DND-41 (cell line): ENCODE measurements around the gene KIR2DL4.
"Not testable (repeated sequence)": the region's sequence is repeated elsewhere in the genome, so short reads cannot be mapped to it uniquely, and the experiment has no call there.

Experiments
- ATAC-seq: fragments of 200-7000 bp; cut with Tn5 transposase; 3 replicates; pipeline ENCODE4 v1.9.1; 2021; ENCODE audit warnings: low read depth; ENCODE audit not compliant: insufficient read depth
- DNase-seq: peaks from one replicate; pipeline ENCODE4 v3.0.0-alpha.2; 2020
- H2AFZ ChIP-seq: 2 replicates; pipeline ENCODE4 v1.6.0; 2012; ENCODE audit warnings: low read depth, low read length
- H3K27ac ChIP-seq: 2 replicates; pipeline ENCODE4 v1.5.1; 2012; ENCODE audit warnings: low read length, inconsistent platforms
- H3K27me3 ChIP-seq: fragments of 200-600 bp; sonication (generic); 2 replicates; pipeline ENCODE4 v1.6.0; 2012; ENCODE audit warnings: low read length, mild to moderate bottlenecking, inconsistent platforms; ENCODE audit not compliant: insufficient read depth, poor library complexity
- H3K36me3 ChIP-seq: 2 replicates; pipeline ENCODE4 v1.5.1; 2012; ENCODE audit warnings: low read length, inconsistent platforms; ENCODE audit not compliant: insufficient read depth
- H3K4me1 ChIP-seq: 2 replicates; pipeline ENCODE4 v1.5.1; 2012; ENCODE audit warnings: mild to moderate bottlenecking, low read length; ENCODE audit not compliant: insufficient read depth
- H3K4me2 ChIP-seq: 2 replicates; pipeline ENCODE4 v1.6.0; 2012; ENCODE audit warnings: mild to moderate bottlenecking, moderate library complexity, low read length, inconsistent platforms; ENCODE audit not compliant: insufficient read depth
- H3K4me3 ChIP-seq, 2 experiments: fragments of 200-600 bp in 1 of 2; shearing (Covaris generic) in 1 of 2; 2 replicates each; pipeline ENCODE4 v1.5.1; 2012 to 2016; ENCODE audit warnings: inconsistent platforms in 2 of 2, low read length in 2 of 2, mild to moderate bottlenecking in 2 of 2, low read depth in 1 of 2, moderate library complexity in 1 of 2
- H3K79me2 ChIP-seq: 2 replicates; pipeline ENCODE4 v1.6.0; 2012; ENCODE audit warnings: low read length, inconsistent platforms; ENCODE audit not compliant: insufficient read depth
- H3K9ac ChIP-seq: 2 replicates; pipeline ENCODE4 v1.6.0; 2012; ENCODE audit warnings: low read depth, mild to moderate bottlenecking, inconsistent platforms, low read length, moderate library complexity
- H3K9me3 ChIP-seq: 2 replicates; pipeline ENCODE4 v1.5.1; 2012; ENCODE audit warnings: low read length, moderate library complexity, mild to moderate bottlenecking, inconsistent platforms; ENCODE audit not compliant: insufficient read depth, severe bottlenecking
- H4K20me1 ChIP-seq: 2 replicates; pipeline ENCODE4 v1.6.0; 2012; ENCODE audit warnings: low read length; ENCODE audit not compliant: insufficient read depth
- EZH2 ChIP-seq: IDR thresholded peaks from 3 replicates; pipeline ENCODE4 v1.6.1; 2012; ENCODE audit warnings: borderline replicate concordance, low read depth, mild to moderate bottlenecking, moderate library complexity, low read length, inconsistent platforms; ENCODE audit not compliant: severe bottlenecking
- TF ChIP-seq, protein P1 (sequence below): IDR thresholded peaks from 2 replicates; pipeline ENCODE4 v1.5.1; 2012; ENCODE audit warnings: borderline replicate concordance, low read length, moderate library complexity, mild to moderate bottlenecking; ENCODE audit not compliant: poor library complexity, severe bottlenecking; ENCODE audit errors: extremely low read depth

The KIR2DL4 gene

GRCh38 chr19:54805665-54806515 lies 2.5 kb downstream of the KIR2DL4 start:
- Histone ChIP-seq H3K9ac (no peak overlapping the region), H3K4me2 (no peak overlapping the region)
- no peak for ATAC-seq

GRCh38 chr19:54806516-54806838 lies 3.1 kb downstream of the KIR2DL4 start:
- H3K9ac ChIP-seq = no peak overlapping the region
- H3K4me1 ChIP-seq = no peaks in the 10 kb centered on the region
- H3K27ac ChIP-seq = no peak overlapping the region
- TF ChIP-seq, protein P1, sequence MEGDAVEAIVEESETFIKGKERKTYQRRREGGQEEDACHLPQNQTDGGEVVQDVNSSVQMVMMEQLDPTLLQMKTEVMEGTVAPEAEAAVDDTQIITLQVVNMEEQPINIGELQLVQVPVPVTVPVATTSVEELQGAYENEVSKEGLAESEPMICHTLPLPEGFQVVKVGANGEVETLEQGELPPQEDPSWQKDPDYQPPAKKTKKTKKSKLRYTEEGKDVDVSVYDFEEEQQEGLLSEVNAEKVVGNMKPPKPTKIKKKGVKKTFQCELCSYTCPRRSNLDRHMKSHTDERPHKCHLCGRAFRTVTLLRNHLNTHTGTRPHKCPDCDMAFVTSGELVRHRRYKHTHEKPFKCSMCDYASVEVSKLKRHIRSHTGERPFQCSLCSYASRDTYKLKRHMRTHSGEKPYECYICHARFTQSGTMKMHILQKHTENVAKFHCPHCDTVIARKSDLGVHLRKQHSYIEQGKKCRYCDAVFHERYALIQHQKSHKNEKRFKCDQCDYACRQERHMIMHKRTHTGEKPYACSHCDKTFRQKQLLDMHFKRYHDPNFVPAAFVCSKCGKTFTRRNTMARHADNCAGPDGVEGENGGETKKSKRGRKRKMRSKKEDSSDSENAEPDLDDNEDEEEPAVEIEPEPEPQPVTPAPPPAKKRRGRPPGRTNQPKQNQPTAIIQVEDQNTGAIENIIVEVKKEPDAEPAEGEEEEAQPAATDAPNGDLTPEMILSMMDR = no peak
- no peak for TF ChIP-seq EZH2
- no peak overlapping the region for H3K4me3 ChIP-seq
- no peak overlapping the region for H2AFZ ChIP-seq
- DNase-seq (no peak), ATAC-seq (no peak)
- H3K27me3 ChIP-seq = no peaks in the 10 kb centered on the region
- H3K79me2 ChIP-seq = no peaks in the 10 kb centered on the region
- H3K9me3 ChIP-seq = no peaks in the 10 kb centered on the region
- H3K36me3 ChIP-seq = no peaks in the 10 kb centered on the region
- H4K20me1 ChIP-seq = no peaks in the 10 kb centered on the region
- H3K4me2 ChIP-seq = no peak overlapping the region

More at GRCh38 chr19:54805665-54806515, 2.5 kb downstream of the KIR2DL4 start:
- no peaks in the 10 kb centered on the region for H4K20me1 ChIP-seq
- H3K9me3 ChIP-seq = no peaks in the 10 kb centered on the region
- H3K4me3 ChIP-seq = no peak overlapping the region
- no peak overlapping the region for H2AFZ ChIP-seq
- H3K4me1 ChIP-seq = no peaks in the 10 kb centered on the region
- TF ChIP-seq, protein P1 = no peak
- no peak for TF ChIP-seq EZH2
- H3K27ac ChIP-seq = no peak overlapping the region
- H3K27me3 ChIP-seq = no peaks in the 10 kb centered on the region
- H3K36me3 ChIP-seq = no peaks in the 10 kb centered on the region
- no peak for DNase-seq
- no peaks in the 10 kb centered on the region for H3K79me2 ChIP-seq

DNA sequence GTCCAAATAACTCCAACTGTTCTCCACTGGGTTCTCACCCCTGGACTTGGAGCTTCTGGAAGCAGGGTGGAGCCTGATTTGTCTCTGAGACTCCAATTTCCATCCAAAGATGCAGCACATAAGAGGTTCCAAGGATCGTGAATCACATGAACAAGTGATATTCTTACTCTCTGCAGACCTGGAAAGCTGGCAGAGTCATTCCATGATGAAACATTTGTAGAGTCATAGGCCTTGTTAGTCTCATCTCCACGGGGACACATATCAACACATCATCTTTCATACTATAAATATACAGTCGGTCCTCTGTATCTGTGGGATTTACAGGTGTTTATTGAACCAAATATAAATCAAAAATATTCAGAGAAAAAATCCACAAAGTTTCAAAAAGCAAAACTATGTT lies 11.2 kb downstream of the KIR2DL4 start:
- H3K79me2 ChIP-seq, H2AFZ ChIP-seq, H3K4me2 ChIP-seq, DNase-seq, H3K4me3 ChIP-seq, H3K27ac ChIP-seq, ATAC-seq, H3K9me3 ChIP-seq, H3K9ac ChIP-seq, H3K4me1 ChIP-seq, H3K36me3 ChIP-seq, H4K20me1 ChIP-seq, H3K27me3 ChIP-seq: not testable (repeated sequence)

DNA sequence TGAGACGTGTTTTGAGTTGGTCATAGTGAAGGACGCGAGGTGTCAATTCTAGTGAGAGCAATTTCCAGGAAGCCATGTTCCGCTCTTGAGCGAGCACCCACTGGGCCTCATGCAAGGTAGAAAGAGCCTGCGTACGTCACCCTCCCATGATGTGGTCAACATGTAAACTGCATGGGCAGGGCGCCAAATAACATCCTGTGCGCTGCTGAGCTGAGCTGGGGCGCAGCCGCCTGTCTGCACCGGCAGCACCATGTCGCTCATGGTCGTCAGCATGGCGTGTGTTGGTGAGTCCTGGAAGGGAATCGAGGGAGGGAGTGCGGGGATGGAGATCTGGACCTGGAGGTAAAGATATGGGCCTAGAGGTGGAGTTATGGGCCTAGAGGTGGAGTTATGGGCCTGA lies 12.8 kb downstream of the KIR2DL4 start, which contains the start of gene KIR3DL1:
Gene KIR3DL1 (plus strand): TSS at position 218 of the 400 bp plus-strand sequence.
- not testable (repeated sequence) for H3K4me1 ChIP-seq, H3K79me2 ChIP-seq, H3K9ac ChIP-seq, H2AFZ ChIP-seq, H3K27me3 ChIP-seq, H3K4me3 ChIP-seq, H3K27ac ChIP-seq, H3K9me3 ChIP-seq, H3K4me2 ChIP-seq, H3K36me3 ChIP-seq, ATAC-seq, DNase-seq, H4K20me1 ChIP-seq
